Endothelial cell (in vitro differentiated cells): ENCODE measurements around the gene WNT3A. TPM values are rescaled to one million over a fixed set of nuclear protein-coding genes. Genes with fewer than 3 reads are reported as not detected.

ENCODE experiments used
- DNase-seq: peaks from one replicate; pipeline ENCODE4 v3.0.0; 2021; ENCODE audit warnings: low spot score
- H3K27ac Mint-ChIP-seq: one replicate; pipeline ENCODE4 v1.8.0; 2021; ENCODE audit warnings: mixed read lengths, inconsistent platforms; ENCODE audit not compliant: unreplicated experiment
- H3K27me3 Mint-ChIP-seq: one replicate; pipeline ENCODE4 v1.8.0; 2021; ENCODE audit warnings: mild to moderate bottlenecking, moderate library complexity, mixed read lengths, inconsistent platforms; ENCODE audit not compliant: unreplicated experiment
- H3K36me3 Mint-ChIP-seq: one replicate; pipeline ENCODE4 v1.8.0; 2021; ENCODE audit warnings: mild to moderate bottlenecking, low read depth, mixed read lengths, inconsistent platforms; ENCODE audit not compliant: unreplicated experiment
- H3K4me1 Mint-ChIP-seq: one replicate; pipeline ENCODE4 v1.8.0; 2021; ENCODE audit warnings: mild to moderate bottlenecking, mixed read lengths, inconsistent platforms; ENCODE audit not compliant: unreplicated experiment
- H3K4me3 Mint-ChIP-seq: one replicate; pipeline ENCODE4 v1.8.0; 2021; ENCODE audit warnings: mild to moderate bottlenecking, mixed read lengths, inconsistent platforms; ENCODE audit not compliant: unreplicated experiment
- H3K9me3 Mint-ChIP-seq: one replicate; pipeline ENCODE4 v1.8.0; 2021; ENCODE audit warnings: mixed read lengths, inconsistent platforms; ENCODE audit not compliant: unreplicated experiment
- total RNA-seq: library from RNA; stranded (reverse); fragmentation: NEBNext Ultra II Directional; extraction: Animal tissue kit (Norgen Biotek cat#: 25700); gene quantifications from one replicate; pipeline ENCODE4 v1.2.1, GENCODE V29; 2021; ENCODE audit not compliant: unreplicated experiment
- TF ChIP-seq, protein P1 (sequence below): fragments of 200-600 bp; sonication (generic); IDR thresholded peaks from one replicate; pipeline ENCODE4 v1.5.0; 2021; ENCODE audit warnings: antibody characterized with exemption; ENCODE audit not compliant: unreplicated experiment

The WNT3A gene
- total RNA-seq, 1 donor from 2014 or later: not detected

DNA sequence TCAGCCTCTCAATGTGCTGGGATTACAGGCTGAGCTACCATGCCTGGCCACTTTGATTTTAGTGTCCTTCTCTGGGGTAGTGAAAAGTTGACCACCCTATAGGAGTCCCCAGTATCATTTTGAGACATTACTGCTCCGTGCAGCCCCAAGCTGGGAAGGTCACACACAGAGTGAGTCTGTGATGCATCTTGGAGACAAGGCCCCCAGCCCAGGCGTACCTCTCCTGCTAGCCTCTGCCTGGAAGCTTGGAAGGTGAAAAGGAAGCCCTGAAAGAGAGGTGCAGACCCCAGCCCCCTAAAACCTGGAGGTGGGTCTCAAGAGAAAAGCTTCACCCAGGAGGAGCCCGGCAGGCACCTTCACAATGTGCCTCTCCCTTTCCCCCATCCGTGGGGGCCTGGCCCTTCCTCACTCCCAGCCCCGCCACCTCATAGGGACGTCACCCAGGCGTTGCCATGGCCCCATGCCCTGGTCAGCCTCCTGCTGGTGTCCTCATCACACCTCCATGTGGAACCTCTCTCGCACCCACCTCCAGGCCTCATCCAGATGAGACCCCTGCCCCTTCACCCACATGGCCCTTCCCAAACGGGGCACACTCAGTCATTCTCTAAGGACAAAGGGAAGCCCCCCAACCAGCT is 70.1 kb downstream of the WNT3A start:
- TF ChIP-seq, protein P1, sequence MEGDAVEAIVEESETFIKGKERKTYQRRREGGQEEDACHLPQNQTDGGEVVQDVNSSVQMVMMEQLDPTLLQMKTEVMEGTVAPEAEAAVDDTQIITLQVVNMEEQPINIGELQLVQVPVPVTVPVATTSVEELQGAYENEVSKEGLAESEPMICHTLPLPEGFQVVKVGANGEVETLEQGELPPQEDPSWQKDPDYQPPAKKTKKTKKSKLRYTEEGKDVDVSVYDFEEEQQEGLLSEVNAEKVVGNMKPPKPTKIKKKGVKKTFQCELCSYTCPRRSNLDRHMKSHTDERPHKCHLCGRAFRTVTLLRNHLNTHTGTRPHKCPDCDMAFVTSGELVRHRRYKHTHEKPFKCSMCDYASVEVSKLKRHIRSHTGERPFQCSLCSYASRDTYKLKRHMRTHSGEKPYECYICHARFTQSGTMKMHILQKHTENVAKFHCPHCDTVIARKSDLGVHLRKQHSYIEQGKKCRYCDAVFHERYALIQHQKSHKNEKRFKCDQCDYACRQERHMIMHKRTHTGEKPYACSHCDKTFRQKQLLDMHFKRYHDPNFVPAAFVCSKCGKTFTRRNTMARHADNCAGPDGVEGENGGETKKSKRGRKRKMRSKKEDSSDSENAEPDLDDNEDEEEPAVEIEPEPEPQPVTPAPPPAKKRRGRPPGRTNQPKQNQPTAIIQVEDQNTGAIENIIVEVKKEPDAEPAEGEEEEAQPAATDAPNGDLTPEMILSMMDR: no peak
- Mint-ChIP-seq H3K36me3 (no peaks in the 10 kb centered on the region), H3K9me3 (no peaks in the 10 kb centered on the region), H3K27ac (no peak overlapping the region), H3K4me1 (peaks cover 11% of the 10 kb centered on the region), H3K4me3 (no peak overlapping the region), H3K27me3 (peaks cover 20% of the 10 kb centered on the region)
- no peak for DNase-seq

DNA sequence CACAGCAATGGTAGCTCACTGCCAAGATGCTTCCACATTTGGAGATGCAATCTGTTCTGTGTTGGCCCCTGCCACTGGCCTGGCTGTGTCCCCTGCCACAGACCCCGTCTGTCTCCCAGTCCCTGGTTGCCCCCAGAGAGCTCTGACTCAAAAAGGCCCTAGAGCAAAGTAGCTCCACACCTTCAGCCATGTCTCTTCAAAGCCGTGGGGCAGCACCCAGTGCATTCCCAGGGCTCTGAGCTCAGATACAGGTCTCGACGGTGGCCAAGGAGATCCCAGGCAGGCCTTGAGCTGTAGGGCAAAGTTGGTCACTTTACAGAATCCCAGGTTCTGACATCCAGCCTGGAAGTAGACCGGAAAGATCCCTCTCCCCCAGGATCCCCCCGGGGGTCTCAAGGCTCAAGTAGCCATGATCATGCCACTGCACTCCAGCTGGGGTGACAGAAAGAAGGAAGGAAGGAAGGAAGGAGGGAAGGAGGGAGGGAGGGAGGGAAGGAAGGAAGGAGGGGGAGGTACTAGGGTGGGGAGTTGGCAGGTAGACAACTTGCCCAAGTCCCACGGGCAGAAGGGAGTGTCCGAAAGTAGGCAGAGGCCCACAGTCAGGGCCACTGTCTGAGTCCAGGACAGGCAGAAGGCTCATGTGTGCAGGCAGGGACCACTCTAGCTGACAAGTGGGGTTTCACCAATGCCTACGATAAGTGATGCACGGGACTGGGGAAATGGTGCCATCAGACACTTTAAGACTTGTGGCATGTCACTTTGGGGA is 71.0 kb downstream of the WNT3A start:
- Mint-ChIP-seq H3K27me3 (peaks cover 17% of the 10 kb centered on the region), H3K9me3 (no peaks in the 10 kb centered on the region), H3K4me3 (no peak overlapping the region), H3K27ac (no peak overlapping the region), H3K4me1 (peaks cover 11% of the 10 kb centered on the region), H3K36me3 (no peaks in the 10 kb centered on the region)
- TF ChIP-seq, protein P1: no peak
- DNase-seq: no peak

DNA sequence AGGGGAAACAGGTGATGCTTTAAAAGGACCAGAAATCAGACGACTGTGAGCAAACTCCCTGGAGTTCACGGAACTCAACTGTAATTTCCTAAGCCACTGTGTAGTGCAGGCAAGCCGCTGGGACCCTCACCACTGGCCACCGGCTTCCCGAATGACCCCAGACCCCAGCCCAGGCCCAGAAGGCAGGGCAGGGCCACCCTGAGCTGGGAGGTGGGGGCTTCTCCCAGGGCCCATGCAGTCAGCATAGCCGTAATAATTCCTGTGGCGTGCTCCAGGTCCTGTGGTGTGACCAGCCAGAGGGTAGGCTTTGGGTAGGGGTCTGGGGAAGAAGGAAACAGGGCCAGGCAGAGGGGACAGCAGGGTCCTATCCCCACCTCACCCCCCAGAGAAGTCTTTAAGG is 72.2 kb downstream of the WNT3A start:
- no peaks in the 10 kb centered on the region for H3K9me3 Mint-ChIP-seq
- TF ChIP-seq, protein P1: no peak
- H3K4me1 Mint-ChIP-seq: peaks cover 20% of the 10 kb centered on the region
- H3K4me3 Mint-ChIP-seq: no peak overlapping the region
- peaks cover 24% of the 10 kb centered on the region for H3K27me3 Mint-ChIP-seq
- DNase-seq: no peak
- peaks cover 8% of the 10 kb centered on the region for H3K36me3 Mint-ChIP-seq
- H3K27ac Mint-ChIP-seq: no peak overlapping the region

DNA sequence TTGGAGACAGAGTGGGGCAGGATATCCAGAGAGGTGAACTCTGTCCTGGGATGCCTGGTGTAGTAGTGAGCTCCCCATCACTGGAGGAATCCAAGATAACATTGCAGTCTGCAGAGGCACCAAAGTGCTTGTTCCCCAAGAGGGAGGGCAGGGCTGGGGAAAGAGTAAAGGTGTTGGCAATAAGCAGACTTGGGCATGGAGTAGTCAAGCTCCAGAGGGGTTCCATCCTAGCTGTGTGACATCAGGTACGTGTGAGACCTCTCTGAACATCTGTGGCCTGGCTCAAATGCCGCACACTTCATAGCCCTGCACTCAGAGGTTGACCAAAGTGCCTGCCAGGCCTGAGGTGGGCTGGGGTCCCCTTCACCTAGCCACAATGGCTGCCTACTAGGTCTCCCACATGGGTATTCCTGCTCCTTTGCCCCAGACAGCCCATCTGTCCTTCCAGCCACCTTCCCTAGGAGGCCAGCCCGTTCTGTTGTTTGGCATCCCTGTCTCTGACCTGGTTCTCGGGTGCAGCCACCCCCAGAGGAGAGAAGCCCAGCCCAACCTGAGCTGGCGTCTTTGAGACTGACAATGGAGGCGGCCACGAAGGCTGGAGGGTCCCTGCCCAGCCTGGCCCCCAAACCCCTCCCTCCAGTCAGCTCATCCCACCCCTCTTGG is 72.9 kb downstream of the WNT3A start:
- Mint-ChIP-seq H3K9me3 (no peaks in the 10 kb centered on the region), H3K27me3 (peaks cover 25% of the 10 kb centered on the region), H3K4me1 (peaks cover 27% of the 10 kb centered on the region), H3K27ac (no peak overlapping the region), H3K4me3 (no peak overlapping the region), H3K36me3 (peaks cover 9% of the 10 kb centered on the region)
- TF ChIP-seq, protein P1: no peak
- no peak for DNase-seq
